HepG2 (cell line): ENCODE results near the gene KANK3. TPM values are rescaled to one million over a fixed set of nuclear protein-coding genes. Genes with fewer than 3 reads are reported as not detected.

Source experiments
- ARHGAP35 ChIP-seq: sonication (generic); formaldehyde crosslinking; IDR thresholded peaks from 2 replicates; pipeline ENCODE4 v1.9.0; 2022; ENCODE audit warnings: mild to moderate bottlenecking, inconsistent platforms, moderate library complexity, missing genetic modification reagents, borderline replicate concordance
- ATF7 ChIP-seq, 2 experiments: fragments of 450-650 bp in 1 of 2; sonication (generic) in 1 of 2; formaldehyde crosslinking in 1 of 2; IDR thresholded peaks; 2 replicates each; pipeline versions ENCODE4 v1.4.0 to v1.6.1; 2016 to 2020; ENCODE audit warnings: antibody characterized with exemption in 1 of 2, mild to moderate bottlenecking in 1 of 2, missing genetic modification reagents in 1 of 2
- FIP1L1 ChIP-seq: fragments of 200-400 bp; formaldehyde crosslinking; IDR thresholded peaks from 2 replicates; pipeline ENCODE4 v1.6.1; 2018; ENCODE audit warnings: low read depth, mild to moderate bottlenecking, low read length, moderate library complexity, borderline replicate concordance; ENCODE audit not compliant: insufficient read depth
- GATAD2A ChIP-seq: IDR thresholded peaks from 2 replicates; pipeline ENCODE4 v1.6.1; 2016
- HDAC2 ChIP-seq: sonication (generic); formaldehyde crosslinking; IDR thresholded peaks from 2 replicates; pipeline ENCODE4 v1.4.0; 2020; ENCODE audit warnings: missing genetic modification reagents
- HNRNPK ChIP-seq: fragments of 200-400 bp; formaldehyde crosslinking; IDR thresholded peaks from 2 replicates; pipeline ENCODE4 v1.6.1; 2018; ENCODE audit warnings: low read length, low read depth, moderate library complexity, mild to moderate bottlenecking; ENCODE audit not compliant: poor library complexity, severe bottlenecking
- HNRNPL ChIP-seq: fragments of 200-400 bp; formaldehyde crosslinking; IDR thresholded peaks from 2 replicates; pipeline ENCODE4 v1.6.1; 2017; ENCODE audit warnings: mild to moderate bottlenecking, low read depth, low read length
- KLF12 ChIP-seq: sonication (generic); formaldehyde crosslinking; IDR thresholded peaks from 2 replicates; pipeline ENCODE4 v1.4.0; 2020; ENCODE audit warnings: missing genetic modification reagents, borderline replicate concordance
- MIER2 ChIP-seq: IDR thresholded peaks from 2 replicates; pipeline ENCODE4 v1.6.1; 2016; ENCODE audit warnings: missing biosample characterization, missing genetic modification reagents
- PAWR ChIP-seq: sonication (generic); formaldehyde crosslinking; IDR thresholded peaks from 2 replicates; pipeline ENCODE4 v1.4.0; 2020; ENCODE audit warnings: missing genetic modification reagents, mild to moderate bottlenecking, borderline replicate concordance
- POLR2AphosphoS2 ChIP-seq: IDR thresholded peaks from 2 replicates; pipeline ENCODE4 v1.6.1; 2011; ENCODE audit warnings: low read depth, low read length, improper control_type of control experiment
- POLR2AphosphoS5 ChIP-seq: IDR thresholded peaks from 2 replicates; pipeline ENCODE4 v1.6.1; 2012; ENCODE audit warnings: low read depth, low read length
- REST ChIP-seq, 2 experiments: IDR thresholded peaks; 2 replicates each; pipeline ENCODE4 v1.6.1; 2011 to 2012; ENCODE audit warnings: low read length in 2 of 2, borderline replicate concordance in 1 of 2, low read depth in 1 of 2, mild to moderate bottlenecking in 1 of 2, moderate library complexity in 1 of 2
- RFX5 ChIP-seq: IDR thresholded peaks from 2 replicates; pipeline ENCODE4 v1.6.1; 2011; ENCODE audit warnings: low read depth, low read length, improper control_type of control experiment
- SMC3 ChIP-seq: IDR thresholded peaks from 2 replicates; pipeline ENCODE4 v1.6.1; 2011; ENCODE audit warnings: low read length, improper control_type of control experiment
- TARDBP ChIP-seq: sonication (generic); formaldehyde crosslinking; IDR thresholded peaks from 2 replicates; pipeline ENCODE4 v1.8.0; 2022; ENCODE audit warnings: mild to moderate bottlenecking, missing genetic modification reagents
- TMF1 ChIP-seq: sonication (generic); formaldehyde crosslinking; IDR thresholded peaks from 2 replicates; pipeline ENCODE4 v1.8.1; 2022; ENCODE audit warnings: low read depth, missing genetic modification reagents
- ZBTB21 ChIP-seq: sonication (generic); formaldehyde crosslinking; IDR thresholded peaks from 2 replicates; pipeline ENCODE4 v1.4.0; 2020; ENCODE audit warnings: missing genetic modification reagents
- ZNF431 ChIP-seq: sonication (generic); formaldehyde crosslinking; IDR thresholded peaks from 2 replicates; pipeline ENCODE4 v1.9.0; 2022; ENCODE audit warnings: missing genetic modification reagents, low read depth, mild to moderate bottlenecking, borderline replicate concordance
- ZNF605 ChIP-seq: sonication (generic); formaldehyde crosslinking; IDR thresholded peaks from 2 replicates; pipeline ENCODE4 v1.8.0; 2022; ENCODE audit warnings: mild to moderate bottlenecking, missing genetic modification reagents
- ZNF709 ChIP-seq: sonication (generic); formaldehyde crosslinking; IDR thresholded peaks from 2 replicates; pipeline ENCODE4 v1.5.0; 2020; ENCODE audit warnings: mild to moderate bottlenecking, missing genetic modification reagents
- ZNF713 ChIP-seq: sonication (generic); formaldehyde crosslinking; IDR thresholded peaks from 2 replicates; pipeline ENCODE4 v1.4.0; 2020; ENCODE audit warnings: mild to moderate bottlenecking, missing genetic modification reagents
- polyA plus RNA-seq, 8 experiments: library from polyadenylated mRNA; depleted of rRNA in 3 of 8; stranded (reverse) in 7 of 8; unstranded in 1 of 8; fragments of >200 nt; fragmentation: Illumina TruSeq in 4 of 8; extraction: Trizol in 4 of 8; gene quantifications; 2 replicates each; pipeline versions ENCODE4 v1.2.1 to v1.2.3, GENCODE V29; 2011 to 2016; ENCODE audit warnings: low read depth in 4 of 8, missing spikeins in 1 of 8, mixed read lengths in 1 of 8; ENCODE audit not compliant: insufficient read depth in 1 of 8
- total RNA-seq, 5 experiments: library from RNA; depleted of rRNA; stranded (reverse); fragments of >200 nt; fragmentation: Illumina TruSeq; extraction: Trizol; gene quantifications; 2 replicates each; pipeline ENCODE4 v1.2.3, GENCODE V29; 2016; ENCODE audit warnings: low read depth in 1 of 5
- TF ChIP-seq, protein P1 (sequence below): sonication (generic); formaldehyde crosslinking; IDR thresholded peaks from 2 replicates; pipeline ENCODE4; 2020; ENCODE audit warnings: missing genetic modification reagents, mild to moderate bottlenecking, borderline replicate concordance

Gene KANK3
- total and polyA plus RNA-seq, 2 of the 13 experiments (the other 11 are each of a cell fraction or from before 2014, with no cell fraction given): 0.15 to 0.20 TPM

GRCh38 chr19:8321067-8321985 lies 21.7 kb downstream of the KANK3 start, which contains the start of the genes NDUFA7 and RPS28 (continued):
- TF ChIP-seq, protein P1, sequence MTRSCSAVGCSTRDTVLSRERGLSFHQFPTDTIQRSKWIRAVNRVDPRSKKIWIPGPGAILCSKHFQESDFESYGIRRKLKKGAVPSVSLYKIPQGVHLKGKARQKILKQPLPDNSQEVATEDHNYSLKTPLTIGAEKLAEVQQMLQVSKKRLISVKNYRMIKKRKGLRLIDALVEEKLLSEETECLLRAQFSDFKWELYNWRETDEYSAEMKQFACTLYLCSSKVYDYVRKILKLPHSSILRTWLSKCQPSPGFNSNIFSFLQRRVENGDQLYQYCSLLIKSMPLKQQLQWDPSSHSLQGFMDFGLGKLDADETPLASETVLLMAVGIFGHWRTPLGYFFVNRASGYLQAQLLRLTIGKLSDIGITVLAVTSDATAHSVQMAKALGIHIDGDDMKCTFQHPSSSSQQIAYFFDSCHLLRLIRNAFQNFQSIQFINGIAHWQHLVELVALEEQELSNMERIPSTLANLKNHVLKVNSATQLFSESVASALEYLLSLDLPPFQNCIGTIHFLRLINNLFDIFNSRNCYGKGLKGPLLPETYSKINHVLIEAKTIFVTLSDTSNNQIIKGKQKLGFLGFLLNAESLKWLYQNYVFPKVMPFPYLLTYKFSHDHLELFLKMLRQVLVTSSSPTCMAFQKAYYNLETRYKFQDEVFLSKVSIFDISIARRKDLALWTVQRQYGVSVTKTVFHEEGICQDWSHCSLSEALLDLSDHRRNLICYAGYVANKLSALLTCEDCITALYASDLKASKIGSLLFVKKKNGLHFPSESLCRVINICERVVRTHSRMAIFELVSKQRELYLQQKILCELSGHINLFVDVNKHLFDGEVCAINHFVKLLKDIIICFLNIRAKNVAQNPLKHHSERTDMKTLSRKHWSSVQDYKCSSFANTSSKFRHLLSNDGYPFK (CRISPR knock-in tag): peak; percentile 88
- TF ChIP-seq GATAD2A (CRISPR knock-in tag) (0 out of 2 replicates have a peak, but pooled peaks have one; percentile 14), POLR2AphosphoS5 (peak; percentile 85), KLF12 (CRISPR knock-in tag) (0 out of 2 replicates have a peak, but pooled peaks have one; percentile 50), HNRNPK (peak; percentile 87), ATF7 (IDR thresholded peaks at IDR 0.05) (peak; percentile 43; the same call in 1 of the 2 replicates), ATF7 (CRISPR knock-in tag; IDR thresholded peaks at IDR 0.05) (peak; percentile 65; the same call in 1 of the 2 replicates), MIER2 (CRISPR knock-in tag) (no peak), PAWR (CRISPR knock-in tag) (0 out of 2 replicates have a peak, but pooled peaks have one; percentile 42), TMF1 (CRISPR knock-in tag) (peak; percentile 56; the same call in 1 of the 2 replicates), ZBTB21 (CRISPR knock-in tag) (peak; percentile 51), REST (IDR thresholded peaks at IDR 0.05; ENCODE audit: borderline replicate concordance in 1 of 2, low read depth in 1 of 2, low read length in 2 of 2) (peak in 1 of 2 experiments; percentile 59; a peak in 1 of 4 replicates), HDAC2 (peak; percentile 74), POLR2AphosphoS2 (peak; percentile 58; the same call in 1 of the 2 replicates), ZNF605 (CRISPR knock-in tag) (peak; percentile 63; the same call in 1 of the 2 replicates), ZNF709 (CRISPR knock-in tag) (0 out of 2 replicates have a peak, but pooled peaks have one; percentile 7), HNRNPL (peak; percentile 57; the same call in 1 of the 2 replicates), ZNF431 (peak; percentile 73), ZNF713 (CRISPR knock-in tag) (0 out of 2 replicates have a peak, but pooled peaks have one; percentile 54), ARHGAP35 (CRISPR knock-in tag) (no peak), RFX5 (no peak), SMC3 (no peak), FIP1L1 (no peak), TARDBP (CRISPR knock-in tag) (peak; percentile 87)
